T-helper 1 cell (primary cell): ENCODE results near the gene CHCHD6.

Experiments used
- DNase-seq, 5 donors: peaks; one replicate each; pipeline ENCODE4 v3.0.0-alpha.2; 2012 to 2020

The CHCHD6 gene

DNA sequence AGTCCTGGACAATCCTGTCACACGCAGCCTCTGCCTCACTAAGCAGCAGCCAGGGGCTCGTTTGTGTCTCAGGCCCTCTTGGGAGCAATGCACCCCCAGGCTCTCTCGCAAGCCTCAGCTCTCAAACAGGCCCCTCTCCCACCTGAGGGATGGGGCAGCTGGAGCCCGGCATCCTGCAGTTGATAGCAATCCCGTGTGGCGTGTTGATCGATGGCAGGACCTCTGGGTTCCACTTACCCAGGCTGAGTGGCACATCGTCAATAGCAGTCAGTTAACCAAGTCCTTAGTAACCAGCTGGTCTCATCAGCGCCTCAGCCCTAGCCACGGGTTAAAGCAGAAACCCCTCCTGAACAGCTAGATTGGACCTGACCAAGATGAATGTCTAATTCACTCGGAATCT is 242.4 kb downstream of the CHCHD6 start:
- DNase-seq = no peak

DNA sequence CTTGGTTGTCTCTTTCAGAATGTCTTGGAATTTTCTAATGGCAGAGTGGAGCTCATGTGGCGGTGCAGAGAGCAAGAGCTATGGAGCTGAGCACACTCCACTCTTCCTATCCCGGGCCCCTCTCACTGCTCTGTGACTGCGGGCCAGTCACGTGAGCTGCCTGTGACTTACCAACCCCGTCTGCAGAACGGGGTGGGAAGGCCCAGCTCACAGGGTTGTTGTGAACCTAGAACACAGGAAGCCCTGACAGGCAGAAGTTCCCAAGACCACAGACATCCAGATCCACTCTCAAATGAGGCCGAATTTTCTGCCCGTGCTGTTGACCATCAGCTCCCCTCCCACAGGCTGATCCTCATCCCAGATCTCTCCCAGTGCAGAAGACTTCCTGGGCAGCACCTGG is 243.4 kb downstream of the CHCHD6 start:
- DNase-seq = no peak

DNA sequence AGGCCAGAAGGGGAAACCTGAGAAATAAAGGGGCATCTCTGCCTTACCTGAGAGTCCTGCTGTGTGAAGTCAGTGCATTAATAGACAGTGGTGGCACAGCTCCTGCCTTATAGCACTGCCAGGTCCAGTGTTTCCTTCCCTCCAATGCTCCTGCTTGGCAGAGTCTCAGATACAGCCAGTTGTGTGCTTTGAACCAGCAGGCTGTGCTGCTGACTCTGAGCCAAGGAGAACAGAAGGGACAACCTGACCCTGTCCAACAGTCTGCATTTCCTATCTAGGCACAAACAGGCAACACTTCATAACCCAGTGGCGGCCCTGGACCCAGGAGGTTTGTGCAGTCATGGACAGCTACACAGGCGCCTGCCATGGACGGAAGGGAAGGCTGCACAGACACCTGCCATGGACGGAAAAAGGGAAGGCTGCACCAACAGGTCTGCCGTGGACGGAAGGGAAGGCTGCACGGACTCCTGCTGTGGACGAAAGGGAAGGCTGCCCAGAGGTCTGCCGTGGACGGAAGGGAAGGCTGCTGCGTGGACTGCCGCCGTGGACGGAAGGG is 245.0 kb downstream of the CHCHD6 start:
- DNase-seq = no peak

DNA sequence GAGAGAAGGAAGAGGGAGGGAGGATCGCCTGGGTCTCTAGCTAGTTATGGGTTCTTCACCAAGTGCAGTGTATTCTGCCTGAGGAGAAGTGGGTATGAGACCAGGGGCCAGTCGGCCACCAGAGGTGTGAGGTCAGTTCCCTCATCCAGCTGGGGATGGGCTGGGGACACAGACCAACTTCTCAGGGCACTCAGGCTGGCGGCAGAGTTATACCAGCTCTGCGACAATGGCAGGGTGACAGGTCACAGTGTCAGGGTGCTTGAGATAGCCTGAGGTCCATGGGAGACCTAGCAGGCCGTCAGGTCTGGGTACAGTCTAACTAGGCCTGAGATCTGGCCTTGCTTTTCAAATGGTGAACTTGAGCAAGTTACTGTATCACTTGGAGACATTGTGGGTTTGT is 247.5 kb downstream of the CHCHD6 start:
- DNase-seq = no peak

DNA sequence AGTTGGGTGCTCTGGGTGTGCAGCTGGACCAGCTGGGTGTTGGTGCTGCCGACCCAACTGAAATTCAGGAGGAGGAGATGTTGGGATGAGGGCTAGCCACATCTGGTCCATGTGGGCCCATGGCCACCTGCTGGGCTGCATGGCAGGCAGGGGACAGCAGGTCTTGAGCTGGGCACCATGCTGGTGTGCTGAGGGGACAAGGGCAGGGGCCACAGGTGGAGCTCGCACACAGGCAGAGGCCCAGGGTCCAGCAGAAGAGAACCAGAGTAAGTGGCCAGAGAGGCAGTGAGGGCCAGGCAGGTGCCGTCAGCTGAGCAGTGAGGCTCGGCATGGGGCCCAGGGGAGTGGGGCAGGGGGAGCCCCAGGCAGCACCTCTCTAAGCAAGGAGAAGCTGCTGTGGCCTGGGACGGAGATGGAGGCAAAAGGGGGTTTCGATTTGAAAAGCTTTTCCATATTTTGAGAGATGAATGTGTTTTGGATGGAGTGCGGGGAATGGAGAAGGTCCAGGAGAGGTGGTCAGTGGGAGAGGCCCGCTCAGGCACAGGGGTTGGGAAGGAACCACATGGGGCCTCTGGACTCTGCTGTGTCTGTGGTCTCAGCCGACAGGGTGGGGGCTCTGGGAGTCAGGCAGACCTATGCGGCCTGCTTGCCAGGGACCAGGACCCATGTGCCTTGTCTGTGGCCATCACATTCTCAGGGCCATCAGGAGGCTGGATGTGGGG is 248.4 kb downstream of the CHCHD6 start:
- no peak for DNase-seq

DNA sequence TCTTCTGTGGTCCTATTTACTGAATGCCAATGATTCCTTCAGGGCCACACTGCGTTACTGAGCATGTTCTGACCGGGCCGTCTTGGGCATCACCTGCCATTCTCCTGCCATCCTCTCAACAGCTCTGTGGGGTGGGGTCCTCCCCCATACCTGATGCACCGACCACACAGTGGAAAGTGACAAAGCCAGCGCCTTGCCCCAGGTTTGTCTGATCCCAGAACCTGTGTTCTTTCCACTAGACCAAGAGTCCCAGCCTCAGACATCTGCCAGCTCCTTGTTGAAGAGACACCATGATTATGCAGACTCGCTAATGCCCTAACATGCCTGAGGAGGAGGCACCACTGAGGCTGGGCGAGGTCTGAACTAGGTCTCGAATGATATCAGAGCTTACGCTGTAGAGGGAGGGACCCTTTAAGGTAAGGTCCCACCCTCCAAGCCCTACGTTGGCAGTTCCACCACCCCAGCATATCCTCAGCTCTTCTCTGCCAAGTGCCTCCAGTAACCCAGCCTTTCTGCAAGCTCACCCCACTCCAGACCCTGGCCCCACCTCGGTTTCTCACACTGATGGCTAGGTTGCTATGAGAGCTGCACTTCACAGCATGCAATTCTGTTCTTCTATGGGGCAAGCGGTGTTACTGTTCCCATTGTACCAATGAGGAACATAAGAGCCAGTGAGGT is 249.1 kb downstream of the CHCHD6 start:
- no peak for DNase-seq

DNA sequence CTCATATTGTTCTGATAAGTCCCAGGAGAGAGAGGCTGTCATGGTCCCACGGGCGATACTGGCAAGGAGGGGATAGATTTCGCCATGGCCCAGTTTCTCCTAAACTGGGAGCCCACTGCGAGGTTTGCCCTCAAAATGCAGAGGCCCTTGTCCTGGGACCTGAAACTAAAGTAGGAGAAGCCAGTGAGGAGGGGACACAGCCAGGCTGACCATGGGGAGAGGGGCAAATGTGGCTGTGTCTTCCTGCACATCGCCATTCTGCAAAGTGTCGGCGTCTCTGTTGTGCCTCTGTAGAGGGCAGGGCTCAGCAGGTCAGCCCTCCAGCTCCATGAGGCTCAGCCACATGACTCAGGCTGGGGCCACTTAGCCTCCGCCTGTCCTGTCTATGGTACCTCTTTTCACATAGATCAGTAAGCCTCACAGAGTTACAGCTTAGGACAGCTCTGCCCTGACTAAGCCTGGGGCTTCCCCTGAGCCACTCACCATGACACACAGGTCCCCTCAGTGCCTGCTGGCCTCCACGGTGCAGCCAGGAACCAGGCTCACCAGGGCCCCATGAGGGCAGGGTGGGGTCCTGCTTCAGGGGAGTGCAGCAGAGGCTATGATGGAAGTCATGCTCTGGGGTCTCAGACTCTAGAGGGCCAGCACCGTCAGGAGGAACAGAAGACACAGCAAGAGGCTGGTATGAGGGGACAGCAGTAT is 250.3 kb downstream of the CHCHD6 start:
- no peak for DNase-seq

DNA sequence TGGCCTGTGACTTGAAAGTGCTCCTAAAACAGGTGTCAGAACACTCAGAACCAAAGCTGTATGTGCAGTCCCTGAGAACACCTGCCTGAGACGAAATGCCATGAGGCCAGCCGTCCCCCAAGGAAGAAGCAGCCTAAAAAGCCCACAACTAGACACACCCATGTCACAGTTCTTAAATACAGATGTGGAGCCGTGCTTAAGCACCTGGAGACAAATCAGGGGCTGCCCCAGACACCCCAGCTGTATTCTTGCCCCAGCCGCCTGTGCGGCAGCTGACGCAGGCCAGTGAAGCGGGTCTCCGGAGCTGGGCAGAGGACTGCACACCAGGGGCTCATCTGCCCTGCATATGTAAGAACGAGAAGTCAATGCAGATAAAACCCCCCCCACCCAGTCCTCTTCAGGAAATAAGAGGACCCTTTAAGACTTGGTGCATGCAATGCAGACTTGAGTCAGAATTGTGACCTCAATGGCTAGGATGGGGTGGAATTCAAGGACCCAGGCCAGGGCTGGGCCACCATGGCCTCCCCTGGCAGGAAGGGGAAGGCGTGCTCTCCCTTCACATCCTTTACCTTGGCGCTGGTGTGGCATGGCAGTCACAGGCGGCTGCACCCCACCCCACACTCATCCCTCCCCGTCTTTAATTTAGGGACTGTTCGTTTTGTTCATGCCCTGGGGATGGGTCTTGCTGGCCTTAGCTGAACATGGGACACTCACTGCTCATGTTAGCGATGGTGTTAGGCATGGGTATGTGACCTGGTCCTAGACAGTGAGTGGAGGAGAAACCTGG is 251.2 kb downstream of the CHCHD6 start:
- no peak for DNase-seq

DNA sequence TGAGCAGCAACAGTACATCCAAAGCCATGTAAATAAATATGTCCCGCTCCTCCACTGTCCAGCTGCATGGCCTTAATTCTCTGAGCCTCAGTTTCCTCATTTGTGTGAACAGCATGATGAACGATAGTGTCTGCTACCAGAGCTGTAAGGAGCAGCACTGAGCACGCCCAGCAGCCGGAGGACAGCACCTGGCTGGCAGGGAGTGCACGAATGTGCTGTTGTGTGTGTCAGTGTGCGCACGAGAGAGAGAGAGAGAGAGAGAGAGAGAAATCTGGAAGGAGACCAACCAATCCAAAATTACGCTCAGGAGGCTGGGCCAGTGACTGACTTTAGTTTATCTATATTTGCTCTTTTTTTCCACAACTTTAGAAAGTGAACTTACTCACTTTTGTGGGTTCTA is 252.3 kb downstream of the CHCHD6 start:
- no peak for DNase-seq

DNA sequence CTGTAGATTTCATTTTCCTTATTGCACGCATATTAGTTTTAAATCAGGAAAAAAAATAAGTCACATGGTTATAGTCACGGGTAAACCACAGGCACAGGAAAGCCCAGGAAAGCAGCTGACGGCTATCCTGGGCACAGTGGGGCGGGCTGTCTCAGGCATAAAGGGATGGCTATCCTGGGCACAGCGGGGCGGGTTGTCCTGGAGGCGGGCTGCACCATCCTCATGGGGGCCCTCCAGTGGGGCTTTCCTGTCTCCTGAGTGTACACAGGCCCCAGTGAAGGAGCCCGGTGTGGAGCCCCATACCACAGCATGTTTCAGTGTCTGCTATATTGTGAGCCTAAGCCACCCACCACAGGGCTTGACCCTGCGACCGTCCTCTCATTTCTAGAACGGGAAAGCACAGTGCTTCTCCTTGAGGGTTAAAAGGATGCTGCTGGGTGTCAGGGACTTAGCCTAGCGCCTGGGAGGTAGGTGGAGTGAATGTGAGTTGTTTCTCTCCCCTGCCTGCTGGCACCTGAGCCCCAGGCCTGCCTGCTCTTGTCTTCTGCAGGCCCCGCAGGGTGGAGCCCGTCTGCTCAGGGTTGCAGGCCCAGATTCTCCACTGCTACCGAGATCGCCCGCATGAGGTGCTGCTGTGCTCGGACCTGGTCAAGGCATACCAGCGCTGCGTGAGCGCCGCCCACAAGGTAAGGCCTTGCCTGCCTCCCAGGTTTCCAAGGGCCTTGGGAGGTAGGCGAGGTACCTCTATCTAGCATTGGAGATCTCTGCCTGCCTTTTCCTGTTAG is 253.0 kb downstream of the CHCHD6 start:
- no peak for DNase-seq

DNA sequence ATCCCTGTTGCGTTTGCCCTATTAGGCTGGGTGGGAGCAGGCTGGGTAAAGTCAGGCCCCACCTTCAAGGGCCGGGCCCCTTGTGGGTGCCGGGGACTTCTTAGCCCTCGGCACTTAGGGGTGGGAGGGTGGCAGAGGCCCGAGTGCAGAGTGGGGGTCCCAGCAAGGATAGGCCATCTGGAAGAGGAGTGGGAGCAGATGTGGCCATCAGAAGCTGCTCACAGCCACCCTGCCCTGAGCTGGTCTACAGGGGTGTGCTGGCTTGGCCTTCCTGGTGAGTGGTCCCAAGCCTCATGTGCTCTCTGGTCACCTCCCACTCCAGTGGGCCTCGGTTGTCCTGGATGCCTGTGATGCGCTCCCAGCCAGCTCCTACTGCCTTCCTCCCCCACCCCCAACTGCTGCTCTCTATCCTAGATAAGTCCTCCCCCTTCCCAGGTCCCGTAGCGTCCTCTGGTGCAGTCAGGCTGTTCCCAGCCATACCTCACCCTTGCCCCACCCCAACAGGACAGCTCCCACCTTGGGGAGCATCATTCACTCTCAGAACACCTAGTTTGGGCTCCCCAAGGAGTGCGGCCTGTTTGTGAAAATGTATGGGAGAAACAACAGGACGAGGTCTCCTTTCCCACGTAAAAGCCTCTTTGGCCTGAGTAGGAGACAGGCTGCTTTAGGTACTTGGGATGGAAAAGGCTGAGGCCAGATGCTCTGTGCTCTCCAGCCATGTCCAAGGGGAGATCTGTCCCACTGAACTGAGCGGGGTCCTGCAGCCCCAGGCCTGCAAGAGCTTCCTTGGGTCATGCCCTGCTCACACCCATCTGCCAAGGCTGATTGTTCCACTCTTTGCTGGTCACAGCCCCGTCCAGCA is 254.0 kb downstream of the CHCHD6 start:
- no peak for DNase-seq

DNA sequence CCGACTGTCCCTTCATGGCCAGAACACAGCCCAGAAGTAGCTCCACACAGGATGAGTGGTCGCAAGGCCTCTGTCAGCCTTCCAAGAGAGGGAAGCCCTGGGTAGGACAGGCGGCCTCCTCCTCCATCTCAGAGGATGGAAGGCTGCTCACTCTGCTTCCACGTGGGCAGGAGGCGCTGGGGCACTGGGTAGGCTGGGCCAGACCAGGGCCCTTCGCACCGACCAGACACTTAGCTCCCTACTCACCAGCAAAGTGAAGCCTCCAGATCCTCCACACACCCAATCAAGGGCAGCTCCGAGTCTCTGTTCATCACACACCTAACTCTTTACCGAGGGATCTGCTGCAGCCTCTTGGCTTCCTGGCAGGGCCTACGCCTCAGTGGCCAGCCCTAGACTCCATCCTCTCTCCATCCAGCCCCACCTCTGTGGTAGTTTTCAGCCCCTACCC is 254.6 kb downstream of the CHCHD6 start:
- DNase-seq = no peak

DNA sequence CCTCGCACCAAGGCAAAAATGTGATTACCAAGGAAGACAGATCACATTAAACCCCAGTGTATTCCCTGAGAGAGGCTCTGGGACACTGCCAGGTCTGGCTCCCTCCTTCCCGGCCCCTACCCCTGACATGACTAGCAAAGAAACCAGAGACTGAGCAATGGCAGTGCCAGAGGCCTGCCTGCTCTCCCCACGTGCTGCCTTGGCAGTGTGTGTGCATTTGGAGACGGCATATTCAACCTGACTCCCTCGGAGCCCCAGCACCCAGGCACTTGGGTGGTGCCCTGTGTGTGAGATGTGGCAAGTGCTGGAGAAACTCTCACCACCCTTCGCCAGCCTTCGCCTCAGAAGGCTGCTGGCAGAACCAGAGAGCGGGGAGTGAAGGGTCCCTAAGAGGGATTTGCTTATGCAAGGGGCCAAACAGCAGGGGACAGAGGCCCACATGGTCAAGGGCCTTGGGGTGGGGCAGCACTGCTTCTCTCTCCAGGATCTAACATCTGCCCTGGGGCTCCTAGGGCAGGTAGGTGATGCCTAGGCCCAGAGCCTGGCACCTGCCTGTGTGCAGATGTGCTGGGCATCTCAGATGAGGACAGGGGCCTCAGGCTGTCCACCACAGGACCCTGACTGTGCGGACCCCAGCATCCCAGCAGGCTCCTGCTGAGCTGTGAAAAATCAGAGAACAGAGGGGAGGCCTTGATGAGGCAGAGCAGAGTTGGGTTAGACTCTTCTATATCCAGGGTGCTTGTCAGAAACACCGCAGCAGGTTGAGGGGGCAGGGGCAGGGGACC is 255.3 kb downstream of the CHCHD6 start:
- DNase-seq = no peak

DNA sequence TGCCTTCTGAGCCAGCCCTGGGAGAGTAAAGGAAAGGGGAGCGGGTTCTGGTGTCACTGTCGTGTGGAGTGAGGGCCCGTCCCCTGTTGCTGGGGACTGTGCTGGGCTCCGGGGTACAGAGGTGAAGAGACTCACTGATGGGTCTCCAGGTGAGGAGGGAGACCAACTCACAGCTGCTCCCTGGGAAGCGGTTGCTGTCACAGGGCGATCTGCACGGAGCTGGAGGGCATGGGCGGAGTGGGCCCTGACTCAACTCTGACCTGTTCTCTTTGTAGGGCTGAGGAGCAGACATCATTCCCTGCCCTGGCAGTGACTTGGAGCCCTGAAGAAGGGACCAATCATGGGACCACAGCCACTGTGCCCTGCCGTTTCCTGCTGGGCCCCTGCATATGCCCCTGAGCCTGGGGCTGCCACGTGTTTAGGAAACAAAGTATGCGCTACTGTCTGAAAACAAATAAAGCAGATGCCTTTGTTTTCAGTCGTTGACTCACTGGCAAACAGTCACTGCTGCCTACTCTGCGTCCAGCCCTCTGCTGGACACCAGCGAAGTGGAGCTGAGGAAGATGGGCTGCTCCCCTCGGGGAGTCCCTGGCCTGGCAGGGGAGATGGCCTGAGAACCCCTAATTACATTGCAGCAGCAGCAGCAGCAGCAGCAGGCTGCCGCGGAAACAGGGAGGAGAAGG is 256.0 kb downstream of the CHCHD6 start:
- DNase-seq = no peak

DNA sequence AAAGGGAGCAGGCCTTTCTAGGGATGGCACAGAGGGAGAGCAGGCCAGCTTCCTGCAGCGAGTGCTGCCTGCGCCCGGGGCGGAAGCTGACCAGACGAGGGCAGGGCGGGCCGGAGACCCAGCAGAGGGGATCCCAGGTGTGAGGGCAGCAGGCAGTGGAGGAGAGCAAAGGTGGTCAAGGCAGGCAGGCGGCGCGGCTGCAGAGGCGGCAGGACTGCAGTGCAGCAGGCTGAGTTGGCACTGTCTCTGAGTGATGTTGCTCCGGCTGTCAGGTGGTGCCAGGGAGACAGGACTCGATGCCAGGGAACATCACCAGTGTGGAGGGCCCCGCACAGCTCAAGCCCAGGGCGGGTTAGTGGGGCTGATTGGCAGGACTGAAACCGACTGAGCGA is 256.6 kb downstream of the CHCHD6 start:
- DNase-seq = no peak

DNA sequence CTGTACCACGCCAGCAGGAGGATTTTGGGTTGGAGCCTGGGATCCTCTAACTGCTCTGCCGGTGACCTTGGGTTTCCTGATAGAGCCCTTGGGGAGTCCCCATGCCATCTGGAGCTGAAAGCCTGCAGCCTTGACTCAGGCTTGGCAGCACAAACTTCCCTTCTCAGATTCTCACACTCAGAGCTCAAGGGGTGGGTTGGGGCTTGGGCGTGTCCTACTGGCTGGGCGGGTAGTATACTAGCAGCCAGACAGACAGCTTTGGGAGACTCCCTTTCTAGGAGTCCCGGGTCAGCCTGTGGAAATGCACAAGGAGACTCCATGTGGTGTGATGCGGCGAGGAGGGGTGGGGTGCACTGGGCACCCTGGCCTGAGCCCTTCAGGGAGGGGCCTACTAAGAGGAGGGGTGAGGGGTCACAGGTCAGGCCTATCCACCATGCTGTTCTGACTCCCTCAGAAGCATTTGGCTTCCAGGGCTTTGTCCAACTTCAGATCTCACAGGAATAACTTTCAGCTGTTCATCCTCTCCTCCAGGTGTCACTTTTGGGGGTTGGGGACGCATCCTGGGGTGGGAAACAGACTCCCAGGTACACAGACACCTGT is 257.3 kb downstream of the CHCHD6 start:
- DNase-seq = no peak

DNA sequence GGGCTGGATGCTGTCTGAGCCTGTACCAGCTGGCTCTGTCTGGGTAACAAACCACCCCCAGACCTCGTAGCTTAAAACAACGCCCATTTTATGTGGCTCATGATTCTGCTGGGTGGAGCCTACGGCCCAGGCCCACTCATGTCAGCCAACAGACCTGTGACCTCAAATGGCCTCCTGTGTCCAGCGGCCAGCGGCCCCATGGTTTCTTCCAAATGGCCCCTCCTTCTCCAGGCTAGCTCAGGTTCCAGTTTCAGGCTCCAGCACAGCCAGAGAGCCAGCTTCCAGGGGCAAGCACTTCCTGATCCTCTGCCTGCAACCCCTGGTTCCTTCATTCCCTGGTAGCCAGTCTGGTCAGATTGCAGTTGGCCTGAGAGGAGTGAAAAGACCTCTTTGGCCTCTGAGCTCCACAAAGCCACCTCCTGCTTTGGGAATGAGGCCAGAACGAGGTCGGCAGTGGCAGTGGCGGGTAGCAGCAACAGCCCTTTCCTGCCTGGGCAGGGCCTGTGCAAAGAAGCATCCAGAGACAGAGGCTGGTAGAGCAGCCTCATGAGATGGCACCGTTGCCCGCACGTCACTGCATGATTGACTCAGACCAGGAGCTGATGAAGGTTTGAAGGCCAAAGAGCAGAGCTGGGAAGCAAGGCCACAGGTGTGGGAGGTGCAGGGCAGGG is 257.9 kb downstream of the CHCHD6 start:
- no peak for DNase-seq

DNA sequence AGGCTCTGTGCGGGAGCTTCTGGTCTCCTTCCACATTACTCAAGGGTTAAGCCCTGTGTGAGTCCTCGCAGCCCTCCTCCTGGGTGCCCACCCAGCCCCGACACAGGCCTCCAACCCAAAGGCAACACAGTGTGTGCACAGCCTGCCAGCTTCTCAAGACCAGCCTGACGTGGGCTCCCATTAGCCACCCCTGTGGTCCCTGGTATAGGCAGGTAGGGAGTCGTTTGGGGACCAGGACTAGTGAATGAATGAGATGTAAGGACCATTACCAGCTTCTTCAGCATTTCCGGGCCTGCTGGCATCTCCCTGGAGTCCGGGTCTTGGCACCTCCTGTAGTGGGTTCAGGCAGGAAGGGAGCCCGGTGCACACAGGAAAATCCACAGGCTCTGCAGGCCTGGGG is 258.7 kb downstream of the CHCHD6 start:
- DNase-seq = no peak
